Endothelial cell of umbilical vein (primary cell): Measurements from ENCODE around the gene MCEMP1. TPM values are rescaled to one million over a fixed set of nuclear protein-coding genes. Genes with fewer than 3 reads are reported as not detected.

ENCODE experiments used
- BruUV-seq: library from RNA; stranded (reverse); fragments of 400-500 nt; replicated peaks from 2 replicates; lab custom pipeline; 2021; lab: Mats Ljungman, UMichigan
- CTCF ChIA-PET: fragments of 300-600, 350-600 bp; sonication (Branson Sonifier 250); formaldehyde crosslinking; loops from one replicate; lab custom pipeline; 2021; ENCODE audit warnings: antibody characterized with exemption, inconsistent platforms; lab: Charles Lee
- POLR2A ChIA-PET: fragments of 300-600, 350-600 bp; sonication (Branson Sonifier 250); formaldehyde crosslinking; loops from one replicate; lab custom pipeline; 2021; ENCODE audit warnings: antibody characterized with exemption, inconsistent platforms; lab: Charles Lee
- DNase-seq: peaks from one replicate; pipeline ENCODE4 v3.0.0-alpha.2; 2011; ENCODE audit warnings: low read depth, low spot score
- FAIRE-seq: peaks from 2 replicates; lab custom pipeline; 2011; peaks lifted over from hg19 to GRCh38; lab: Jason Lieb, UNC
- H2AFZ ChIP-seq: 2 replicates; pipeline ENCODE4 v1.6.0; 2012; ENCODE audit warnings: low read depth, low read length, control low read depth, inconsistent platforms
- H3K27ac ChIP-seq: 2 replicates; pipeline ENCODE4 v1.5.1; 2011; ENCODE audit warnings: low read depth, mild to moderate bottlenecking, control low read depth, low read length, moderate library complexity; ENCODE audit not compliant: insufficient read depth
- H3K27me3 ChIP-seq, 2 experiments: 2 replicates each; pipeline versions ENCODE4 v1.6.0 to v1.6.1; 2011; ENCODE audit warnings: low read length in 2 of 2, mixed read lengths in 1 of 2; ENCODE audit not compliant: control insufficient read depth in 2 of 2, insufficient read depth in 2 of 2
- H3K36me3 ChIP-seq, 2 experiments: 2 replicates in 1 of 2; 3 replicates in 1 of 2; pipeline ENCODE4 v1.5.1; 2011; ENCODE audit warnings: low read length in 2 of 2, mild to moderate bottlenecking in 1 of 2, moderate library complexity in 1 of 2; ENCODE audit not compliant: control insufficient read depth in 2 of 2, insufficient read depth in 2 of 2; ENCODE audit errors: extremely low read depth in 1 of 2
- H3K4me1 ChIP-seq: 3 replicates; pipeline ENCODE4 v1.5.1; 2011; ENCODE audit warnings: mild to moderate bottlenecking, low read length; ENCODE audit not compliant: control insufficient read depth, insufficient read depth; ENCODE audit errors: extremely low read depth
- H3K4me2 ChIP-seq: 2 replicates; pipeline ENCODE4 v1.6.1; 2011; ENCODE audit warnings: low read length, control low read depth, mixed read lengths; ENCODE audit not compliant: insufficient read depth
- H3K4me3 ChIP-seq, 3 experiments: fragments of 200-600 bp in 1 of 3; sonication (generic), shearing (Covaris generic) in 1 of 3; replicated peaks in 1 of 3; 2 replicates each; pipeline ENCODE4 v1.5.1; 2011 to 2016; ENCODE audit warnings: control low read depth in 3 of 3, low read length in 3 of 3, mild to moderate bottlenecking in 2 of 3, inconsistent platforms in 1 of 3, low read depth in 1 of 3, moderate library complexity in 1 of 3; ENCODE audit not compliant: insufficient read depth in 1 of 3
- H3K79me2 ChIP-seq: 2 replicates; pipeline ENCODE4 v1.6.0; 2012; ENCODE audit warnings: low read length, inconsistent platforms; ENCODE audit not compliant: control insufficient read depth, insufficient read depth
- H3K9ac ChIP-seq: replicated peaks from 2 replicates; pipeline ENCODE3; 2011; ENCODE audit warnings: low read length, control low read depth; ENCODE audit not compliant: insufficient read depth; ENCODE audit errors: extremely low read depth
- H3K9me1 ChIP-seq: replicated peaks from 3 replicates; pipeline ENCODE4 v1.6.0; 2011; ENCODE audit warnings: mild to moderate bottlenecking, low read length; ENCODE audit not compliant: control insufficient read depth, insufficient read depth; ENCODE audit errors: extremely low read depth
- H3K9me3 ChIP-seq: replicated peaks from 2 replicates; pipeline ENCODE4 v1.5.1; 2012; ENCODE audit warnings: low read length, inconsistent platforms; ENCODE audit not compliant: control insufficient read depth, insufficient read depth
- H4K20me1 ChIP-seq: replicated peaks from 2 replicates; pipeline ENCODE3; 2011; ENCODE audit warnings: mild to moderate bottlenecking, low read length; ENCODE audit not compliant: control insufficient read depth, insufficient read depth; ENCODE audit errors: extremely low read depth
- EZH2 ChIP-seq: IDR thresholded peaks from 2 replicates; pipeline ENCODE4 v1.6.1; 2012; ENCODE audit warnings: borderline replicate concordance, low read depth, mild to moderate bottlenecking, moderate library complexity, low read length, inconsistent platforms; ENCODE audit not compliant: severe bottlenecking
- FOS ChIP-seq: IDR thresholded peaks from 2 replicates; pipeline ENCODE4 v1.6.1; 2011; ENCODE audit warnings: mild to moderate bottlenecking, low read length, moderate library complexity, borderline replicate concordance; ENCODE audit not compliant: insufficient read depth
- GATA2 ChIP-seq: IDR thresholded peaks from 2 replicates; pipeline ENCODE4 v1.7.0; 2011; ENCODE audit warnings: low read depth, mild to moderate bottlenecking, moderate library complexity, mixed read lengths, low read length; ENCODE audit not compliant: insufficient read length, insufficient read depth
- JUN ChIP-seq: IDR thresholded peaks from 2 replicates; pipeline ENCODE4 v1.6.1; 2011; ENCODE audit warnings: borderline replicate concordance, low read depth; ENCODE audit not compliant: insufficient read length, insufficient read depth
- MYC ChIP-seq: IDR thresholded peaks from one replicate; pipeline ENCODE4 v1.6.1; 2011; ENCODE audit warnings: mild to moderate bottlenecking, low read depth, low read length
- POLR2A ChIP-seq: IDR thresholded peaks from 2 replicates; pipeline ENCODE4 v1.6.1; 2012; ENCODE audit warnings: low read depth, mild to moderate bottlenecking, control low read depth, low read length
- POLR2AphosphoS5 ChIP-seq: IDR thresholded peaks from 2 replicates; pipeline ENCODE4 v1.6.1; 2012; ENCODE audit warnings: low read depth, mild to moderate bottlenecking, control low read depth, low read length, moderate library complexity; ENCODE audit not compliant: insufficient read depth
- dilution Hi-C: fragments of 300-500 bp; cut with MboI; formaldehyde crosslinking; loops from one replicate; pipeline ENCODE4 v1.15.0; 2019; ENCODE audit warnings: low sequenced_read_pairs; ENCODE audit not compliant: extremely low pct_ligation_motif_present
- intact Hi-C: fragments of 100-400 bp; cut with micrococcal nuclease; formaldehyde crosslinking; loops from one replicate; pipeline ENCODE4 v1.10.0; 2022
- polyA plus RNA-seq, 4 experiments: library from polyadenylated mRNA; depleted of rRNA in 3 of 4; stranded (reverse) in 3 of 4; unstranded in 1 of 4; fragments of >200 nt; gene quantifications; 2 replicates each; pipeline versions ENCODE4 v1.2.1 to v1.2.3, GENCODE V29; 2011 to 2012; ENCODE audit warnings: missing spikeins in 1 of 4
- total RNA-seq: library from RNA; stranded (reverse); gene quantifications from 2 replicates; pipeline ENCODE4 v1.2.3, GENCODE V29; 2021
- TF ChIP-seq, protein P1 (sequence below): IDR thresholded peaks from 2 replicates; pipeline ENCODE4 v1.6.1; 2011; ENCODE audit not compliant: insufficient read depth, insufficient read length
- TF ChIP-seq, protein P2 (sequence below), 2 donors: IDR thresholded peaks; 1 replicate in 1 of 2; 2 replicates in 1 of 2; pipeline ENCODE4 v1.5.1; 2011; ENCODE audit warnings: low read length in 2 of 2, mild to moderate bottlenecking in 2 of 2, moderate library complexity in 2 of 2, control low read depth in 1 of 2, inconsistent platforms in 1 of 2, low read depth in 1 of 2; ENCODE audit not compliant: insufficient read depth in 1 of 2; ENCODE audit errors: extremely low read depth in 1 of 2

MCEMP1 gene
- total and polyA plus RNA-seq, 2 donors (not counting 3 experiments of a cell fraction or from before 2014, with no cell fraction given), result not detected

DNA sequence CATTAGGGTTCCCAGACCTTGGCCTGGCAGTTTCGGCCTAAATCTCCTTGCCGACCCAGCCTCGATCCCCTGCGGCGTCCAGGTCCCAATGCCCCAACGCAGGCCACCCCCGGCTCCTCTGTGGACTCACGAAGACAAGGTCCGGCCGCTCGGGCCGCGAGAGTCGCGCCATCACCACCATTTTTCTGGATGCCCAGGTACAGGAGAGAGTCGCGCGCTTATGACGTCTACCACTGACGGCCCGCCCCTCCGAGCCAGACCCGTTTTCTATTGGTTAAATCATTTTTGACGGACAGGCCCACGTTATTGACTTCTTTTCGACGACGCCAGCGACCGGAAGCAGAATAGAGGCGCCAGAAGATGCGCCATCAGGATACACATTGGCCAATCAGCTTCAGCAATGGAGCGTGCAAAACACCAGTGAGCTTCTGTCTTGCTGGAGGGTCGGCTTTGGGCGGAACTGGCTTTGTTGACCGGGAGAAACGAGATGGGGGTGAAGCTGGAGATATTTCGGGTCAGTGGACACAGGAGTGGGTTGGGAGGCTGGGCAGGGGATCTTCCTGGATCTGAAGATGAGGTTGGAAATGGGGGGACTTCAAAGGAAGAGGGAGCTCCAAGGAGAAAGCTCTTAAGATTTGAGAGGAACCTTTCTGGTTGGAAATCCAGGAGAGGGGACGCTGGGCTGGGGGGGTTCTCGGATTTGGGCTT is 47.4 kb upstream of the MCEMP1 start, which contains the start of the genes PET100 and XAB2:
TSS of gene PET100 (plus strand) at position 447 of the 708 bp plus-strand sequence. CDS start at position 488, 41 bp downstream.
TSS of gene XAB2 (minus strand) at position 199 of the 708 bp plus-strand sequence. CDS start at position 181, 18 bp downstream.
- H3K9me1 ChIP-seq, result no peaks in the 10 kb centered on the region
- FAIRE-seq (peak; percentile 100), DNase-seq (peak; percentile 99)
- peak within 1 kb of the TSS; percentile 66 for H2AFZ ChIP-seq
- intact Hi-C loops (loop anchor here (1.0 to 2.0 kb wide), 5 partner anchors 8 to 291 kb away; partner anchors contain the start of genes PNPLA6, SNAPC2, STXBP2 and TRAPPC5), dilution Hi-C loops (no loop called here)
- POLR2A ChIA-PET, result interaction anchor here (0.6 to 0.7 kb wide), 2 partner anchors 201 to 585 kb away, joined by 4 to 5 read pairs; no protein-coding TSS in a partner anchor
- H3K4me3 ChIP-seq, result peak within 1 kb of the TSS; percentile 91 to 96 (median 92)
- H3K9ac ChIP-seq, result peak within 1 kb of the TSS; percentile 99
- H3K27me3 ChIP-seq, result no peaks in the 10 kb centered on the region
- H3K4me1 ChIP-seq, result peaks cover 16% of the 10 kb centered on the region
- CTCF ChIA-PET, result interaction anchor here (0.7 to 2.0 kb wide), 8 partner anchors 8 to 276 kb away, joined by 3 to 11 read pairs (median 4); partner anchors contain the start of gene TRAPPC5
- peaks cover 2 to 13% of the 10 kb centered on the region in 2 experiments for H3K36me3 ChIP-seq
- peaks cover 41% of the 10 kb centered on the region for H3K79me2 ChIP-seq
- H3K4me2 ChIP-seq, result peak within 1 kb of the TSS; percentile 95
- H4K20me1 ChIP-seq, result no peaks in the 10 kb centered on the region
- TF ChIP-seq POLR2AphosphoS5, result peak; percentile 16
- no peak for TF ChIP-seq GATA2
- BruUV-seq, result no TSS peak
- H3K27ac ChIP-seq, result peak within 1 kb of the TSS; percentile 94
- H3K9me3 ChIP-seq, result no peaks in the 10 kb centered on the region

DNA sequence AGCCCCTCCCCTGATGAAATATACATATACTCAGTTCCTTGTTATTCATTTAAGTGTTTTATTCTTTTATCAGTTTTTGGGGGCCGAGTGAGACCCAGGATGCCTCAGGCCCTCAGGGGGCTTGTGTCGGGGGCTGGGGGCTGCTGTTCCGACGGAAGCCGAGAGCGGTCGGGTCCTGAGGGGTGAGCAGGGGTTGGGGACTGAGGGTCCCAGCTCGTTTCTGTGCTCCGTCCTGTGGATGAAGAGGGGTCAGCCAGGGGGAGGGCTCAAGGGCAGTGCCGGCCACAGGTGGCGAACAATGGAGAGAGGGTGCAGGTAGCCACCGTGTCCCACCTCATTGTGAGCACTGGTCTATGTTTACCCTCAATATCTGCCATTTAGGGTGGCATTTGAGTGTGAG is 45.3 kb upstream of the MCEMP1 start:
- Histone ChIP-seq H3K79me2 (peaks cover 38% of the 10 kb centered on the region), H3K4me2 (no peak overlapping the region), H3K4me1 (peaks cover 17% of the 10 kb centered on the region), H3K9me3 (no peaks in the 10 kb centered on the region), H3K36me3 (peaks cover 0 to 4% of the 10 kb centered on the region in 2 experiments), H3K4me3 (no peak overlapping the region), H2AFZ (no peak overlapping the region), H3K27me3 (no peaks in the 10 kb centered on the region), H4K20me1 (no peaks in the 10 kb centered on the region), H3K27ac (no peak overlapping the region), H3K9ac (no peak overlapping the region), H3K9me1 (no peaks in the 10 kb centered on the region)
- TF ChIP-seq JUN, result no peak
- TF ChIP-seq, protein P1, sequence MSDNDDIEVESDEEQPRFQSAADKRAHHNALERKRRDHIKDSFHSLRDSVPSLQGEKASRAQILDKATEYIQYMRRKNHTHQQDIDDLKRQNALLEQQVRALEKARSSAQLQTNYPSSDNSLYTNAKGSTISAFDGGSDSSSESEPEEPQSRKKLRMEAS, result no peak
- TF ChIP-seq, protein P2, sequence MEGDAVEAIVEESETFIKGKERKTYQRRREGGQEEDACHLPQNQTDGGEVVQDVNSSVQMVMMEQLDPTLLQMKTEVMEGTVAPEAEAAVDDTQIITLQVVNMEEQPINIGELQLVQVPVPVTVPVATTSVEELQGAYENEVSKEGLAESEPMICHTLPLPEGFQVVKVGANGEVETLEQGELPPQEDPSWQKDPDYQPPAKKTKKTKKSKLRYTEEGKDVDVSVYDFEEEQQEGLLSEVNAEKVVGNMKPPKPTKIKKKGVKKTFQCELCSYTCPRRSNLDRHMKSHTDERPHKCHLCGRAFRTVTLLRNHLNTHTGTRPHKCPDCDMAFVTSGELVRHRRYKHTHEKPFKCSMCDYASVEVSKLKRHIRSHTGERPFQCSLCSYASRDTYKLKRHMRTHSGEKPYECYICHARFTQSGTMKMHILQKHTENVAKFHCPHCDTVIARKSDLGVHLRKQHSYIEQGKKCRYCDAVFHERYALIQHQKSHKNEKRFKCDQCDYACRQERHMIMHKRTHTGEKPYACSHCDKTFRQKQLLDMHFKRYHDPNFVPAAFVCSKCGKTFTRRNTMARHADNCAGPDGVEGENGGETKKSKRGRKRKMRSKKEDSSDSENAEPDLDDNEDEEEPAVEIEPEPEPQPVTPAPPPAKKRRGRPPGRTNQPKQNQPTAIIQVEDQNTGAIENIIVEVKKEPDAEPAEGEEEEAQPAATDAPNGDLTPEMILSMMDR (IDR thresholded peaks at IDR 0.05; ENCODE audit: extremely low read depth in 1 of 2, insufficient read depth in 1 of 2, low read depth in 1 of 2, low read length in 2 of 2), result no peak
- TF ChIP-seq MYC, result no peak
- no peak for TF ChIP-seq EZH2
- no peak for TF ChIP-seq FOS
- TF ChIP-seq POLR2AphosphoS5, result no peak
- TF ChIP-seq POLR2A, result no peak
- TF ChIP-seq GATA2, result no peak
- intact Hi-C loops, result no loop called here
- FAIRE-seq (no peak), DNase-seq (no peak)
- dilution Hi-C loops, result no loop called here
- no TSS peak for BruUV-seq
- ChIA-PET POLR2A (no interaction called here), CTCF (no interaction called here)
